Mucosa of gallbladder (tissue), 1 donor: Measurements from ENCODE around the gene PGK2. TPM values are rescaled to one million over a fixed set of nuclear protein-coding genes. Genes with fewer than 3 reads are reported as not detected.
"Not testable (repeated sequence)": the region's sequence is repeated elsewhere in the genome, so short reads cannot be mapped to it uniquely, and the experiment has no call there.

Experiments used
- DNase-seq: peaks from one replicate; pipeline ENCODE4 v3.0.0-alpha.2; 2020; ENCODE audit warnings: low spot score
- total RNA-seq: library from RNA; stranded (reverse); gene quantifications from one replicate; pipeline ENCODE4 v1.2.1, GENCODE V29; 2021
- donor health status: DM: no; HTN: no; CAD: no.

Gene PGK2
- not detected for total RNA-seq

GRCh38 chr6:49787176-49787575 lies at the start of gene PGK2:
Gene PGK2, minus strand, starts transcription at chr6:49787285. Its CDS starts 98 bp downstream, at chr6:49787187.
- no peak for DNase-seq

GRCh38 chr6:49835140-49835539 lies 48.1 kb upstream of the PGK2 start:
- DNase-seq, result no peak

- no peak for DNase-seq
Measured at GRCh38 chr6:49833386-49833785, 46.3 kb upstream of the PGK2 start.

GRCh38 chr6:49826743-49827406 lies 39.8 kb upstream of the PGK2 start:
- DNase-seq, result no peak

- no peak for DNase-seq
Measured at GRCh38 chr6:49815166-49815565, 28.1 kb upstream of the PGK2 start.

- DNase-seq, result no peak
Measured at GRCh38 chr6:49813248-49813647, 26.2 kb upstream of the PGK2 start.

GRCh38 chr6:49806145-49806544 lies 19.1 kb upstream of the PGK2 start:
- no peak for DNase-seq

- no peak for DNase-seq
Measured at GRCh38 chr6:49805246-49805645, 18.2 kb upstream of the PGK2 start.

- DNase-seq, result no peak
Measured at GRCh38 chr6:49801525-49801924, 14.4 kb upstream of the PGK2 start.

- DNase-seq, result no peak
Measured at GRCh38 chr6:49799090-49799489, 12.0 kb upstream of the PGK2 start.

- not testable (repeated sequence) for DNase-seq
Measured at GRCh38 chr6:49796842-49797455, 9.9 kb upstream of the PGK2 start.

- no peak for DNase-seq
Measured at GRCh38 chr6:49790341-49790740, 3.3 kb upstream of the PGK2 start.

GRCh38 chr6:49784272-49784671 lies 2.8 kb downstream of the PGK2 start:
- no peak for DNase-seq

- DNase-seq, result no peak
Measured at GRCh38 chr6:49782725-49783124, 4.4 kb downstream of the PGK2 start.

GRCh38 chr6:49782293-49782692 lies 4.8 kb downstream of the PGK2 start:
- no peak for DNase-seq

- DNase-seq, result no peak
Measured at GRCh38 chr6:49776444-49776843, 10.6 kb downstream of the PGK2 start.

- DNase-seq, result no peak
Measured at GRCh38 chr6:49775043-49775442, 12.0 kb downstream of the PGK2 start.

- DNase-seq, result no peak
Measured at GRCh38 chr6:49772285-49772684, 14.8 kb downstream of the PGK2 start.

- no peak for DNase-seq
Measured at GRCh38 chr6:49766762-49767161, 20.3 kb downstream of the PGK2 start.

GRCh38 chr6:49764571-49765236 lies 22.4 kb downstream of the PGK2 start:
- peak; percentile 27 for DNase-seq

GRCh38 chr6:49744259-49744658 lies 42.8 kb downstream of the PGK2 start, which contains the start of gene CRISP3:
Gene CRISP3, minus strand, starts transcription at chr6:49744388. Its CDS starts 21 bp downstream, at chr6:49744367.
- no peak for DNase-seq

- no peak for DNase-seq
Measured at GRCh38 chr6:49743429-49743828, 43.7 kb downstream of the PGK2 start.

- DNase-seq, result no peak
Measured at GRCh38 chr6:49739423-49739822, 47.7 kb downstream of the PGK2 start.
